ENCODE data around the gene GIPC2.

Gene GIPC2

DNA sequence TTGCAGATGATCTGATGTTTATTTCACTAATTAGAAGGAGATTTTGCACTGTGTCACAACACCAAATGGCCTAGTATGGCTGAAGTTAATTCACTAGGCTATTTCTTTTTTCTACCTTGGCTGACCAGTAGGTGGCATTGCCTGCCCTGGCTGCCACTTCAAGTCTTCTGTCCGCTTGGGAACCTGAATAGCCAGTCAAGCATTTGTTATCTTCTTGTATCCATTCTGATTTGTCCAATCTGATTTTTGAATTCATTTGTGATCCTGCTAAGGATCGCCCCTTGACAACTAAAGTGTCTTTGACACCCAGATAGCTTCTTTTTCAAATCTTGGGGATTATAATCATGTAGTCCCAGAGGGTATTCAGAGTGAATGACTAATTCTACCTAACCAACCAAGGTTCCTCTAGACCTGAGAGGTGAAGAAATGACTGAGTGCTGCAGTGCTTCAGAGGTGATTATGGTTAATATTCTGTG lies 99.4 kb downstream of the GIPC2 start:
- no peak for DNase-seq (ENCODE audit: low read depth in 2 of 2)

DNA sequence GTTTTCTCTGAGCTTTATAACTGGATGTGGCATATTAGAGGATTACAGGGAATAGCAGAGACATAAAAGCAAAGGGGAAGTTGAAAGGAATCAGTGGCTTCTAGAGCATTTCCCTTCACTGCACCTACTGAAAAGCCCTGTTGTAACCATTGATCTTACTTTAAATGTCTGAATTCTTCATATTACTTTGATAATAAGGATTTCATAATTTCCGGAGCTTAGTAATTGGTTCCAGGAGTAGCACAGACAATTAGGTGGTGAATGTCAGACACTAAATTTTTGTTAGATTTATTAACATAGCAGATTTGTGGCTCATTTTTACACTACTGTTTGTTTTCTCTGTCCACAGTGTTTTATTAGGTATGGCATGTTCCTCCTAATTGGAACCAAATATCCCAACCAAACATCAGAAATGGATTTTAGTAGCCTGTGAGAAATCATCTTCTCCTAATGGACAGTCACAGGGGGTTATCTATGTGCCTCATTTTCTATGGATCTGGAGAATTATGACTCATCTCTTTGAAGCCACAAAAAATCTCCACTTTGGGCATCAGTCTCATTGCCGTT lies 100.5 kb downstream of the GIPC2 start:
- DNase-seq (ENCODE audit: low read depth in 2 of 2) = no peak

DNA sequence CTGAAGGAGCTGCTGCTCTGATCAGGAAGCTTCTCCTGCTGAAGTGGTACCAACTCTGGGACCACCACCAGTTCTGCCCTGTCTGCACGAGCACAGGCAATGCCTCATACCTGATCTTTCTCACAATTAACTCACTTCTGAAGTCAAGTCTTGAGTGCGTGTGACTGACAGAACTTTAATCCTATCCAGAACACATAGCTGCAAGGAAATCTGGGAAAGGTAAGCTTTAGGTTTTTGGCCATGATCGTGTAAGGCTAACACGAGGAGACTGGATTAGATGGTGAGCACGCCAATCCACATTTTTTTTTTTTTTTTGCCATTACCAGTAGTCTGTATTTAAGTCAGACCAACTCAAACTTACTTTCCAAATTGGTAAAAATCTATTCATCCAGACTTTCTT lies 101.3 kb downstream of the GIPC2 start:
- no peak for DNase-seq (ENCODE audit: low read depth in 2 of 2)

DNA sequence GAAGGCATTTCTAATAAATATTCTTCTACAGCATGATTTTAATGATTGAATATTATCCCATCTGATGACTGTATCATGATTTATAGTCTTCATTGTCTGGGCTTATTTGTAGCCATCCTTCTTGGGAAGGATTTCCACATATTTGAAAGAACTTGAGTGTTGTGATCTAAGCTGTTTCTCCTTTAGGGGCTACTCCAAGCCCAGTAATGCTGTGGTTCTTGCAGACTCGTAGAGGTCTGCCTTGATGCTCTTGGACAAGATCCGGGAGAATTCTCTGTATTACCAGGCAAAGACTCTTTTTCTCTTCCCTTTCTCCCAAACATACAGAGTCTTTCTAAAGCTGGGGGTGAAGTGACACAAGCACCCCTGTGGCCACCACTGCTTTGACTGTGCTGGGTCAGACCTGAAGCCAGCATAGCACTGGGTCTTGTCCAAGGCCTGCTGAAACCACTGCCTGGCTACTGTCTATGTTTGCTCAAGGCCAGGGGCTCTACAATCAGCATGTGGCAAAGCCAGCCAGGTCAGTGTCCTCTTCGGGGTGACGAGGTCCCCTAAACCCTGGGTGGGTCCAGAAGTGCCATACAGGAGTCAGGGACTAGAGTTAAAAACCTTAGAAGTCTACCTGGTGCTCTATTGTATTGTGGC lies 107.4 kb downstream of the GIPC2 start:
- DNase-seq (ENCODE audit: low read depth in 2 of 2) = no peak

DNA sequence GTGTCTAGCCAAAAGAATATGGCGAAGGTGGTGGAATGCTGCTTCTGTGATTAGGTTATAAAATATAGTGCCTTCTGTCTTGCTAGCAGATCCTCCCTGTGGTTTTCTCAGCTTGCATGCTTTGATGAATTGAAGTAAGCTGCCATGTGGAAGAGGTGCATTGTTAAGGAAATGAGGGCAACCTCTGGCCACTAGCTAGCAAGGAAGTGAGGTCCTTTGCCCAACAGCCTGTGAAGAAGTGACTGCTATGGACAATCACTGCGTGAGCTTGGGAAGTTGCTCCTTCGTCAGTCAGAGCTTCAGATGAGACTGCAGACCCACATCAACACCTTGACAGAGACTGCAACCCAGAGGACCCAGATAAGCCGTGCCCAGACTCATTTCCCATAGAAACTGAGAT lies 109.4 kb downstream of the GIPC2 start:
- no peak for DNase-seq (ENCODE audit: low read depth in 2 of 2)

DNA sequence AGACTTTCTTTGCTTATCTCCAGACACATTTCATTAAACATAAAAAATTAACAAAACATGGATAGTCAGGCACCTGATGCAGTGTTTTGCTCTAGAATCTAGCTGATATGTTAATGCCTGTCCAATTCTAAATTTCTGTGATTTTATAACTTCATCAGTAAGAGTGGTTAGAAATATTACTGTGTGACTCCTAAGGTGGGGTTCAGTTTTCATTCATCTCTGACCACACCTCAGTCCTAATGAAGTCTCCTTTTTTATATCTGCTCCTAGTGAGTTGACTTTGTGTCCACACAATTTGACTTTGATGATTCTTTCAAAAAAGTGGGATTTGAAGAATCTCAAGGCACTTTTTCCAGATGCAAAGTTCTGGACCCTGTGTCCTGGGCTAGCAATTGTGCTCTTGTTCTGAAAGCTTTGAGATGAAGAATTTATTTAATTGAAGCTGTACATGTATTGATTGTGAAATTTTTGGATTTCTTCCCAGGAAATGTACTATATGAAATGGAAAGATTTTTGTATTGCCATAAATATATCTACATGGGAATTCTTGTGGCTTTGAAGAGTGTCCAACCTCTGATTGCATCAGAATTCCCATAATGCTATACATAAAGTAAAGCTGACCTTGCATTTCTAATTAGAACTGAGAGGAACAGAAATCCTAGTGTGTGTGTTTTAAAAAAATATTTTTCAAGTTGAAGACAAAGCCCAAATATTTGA lies 111.2 kb downstream of the GIPC2 start:
- no peak for DNase-seq (ENCODE audit: low read depth in 2 of 2)

DNA sequence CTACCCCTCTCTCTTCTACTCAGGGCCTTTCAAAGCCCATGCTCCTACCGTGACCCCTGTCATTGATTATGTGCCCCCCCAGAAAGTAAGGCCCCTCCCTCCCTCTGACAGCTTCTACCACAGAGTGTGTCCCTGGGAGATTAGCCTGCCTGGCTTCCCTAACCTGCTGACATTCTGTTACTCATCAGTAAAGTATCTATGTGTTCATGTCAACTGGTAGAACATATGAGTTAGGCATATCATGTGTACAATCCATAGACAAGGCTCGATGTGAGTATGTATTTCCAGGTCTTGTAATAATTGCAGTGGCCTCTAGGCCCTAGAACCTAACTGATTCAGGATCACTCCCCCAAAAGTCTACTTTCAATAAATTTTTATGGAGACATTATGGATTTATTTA lies 120.0 kb downstream of the GIPC2 start:
- DNase-seq (ENCODE audit: low read depth in 2 of 2) = no peak

DNA sequence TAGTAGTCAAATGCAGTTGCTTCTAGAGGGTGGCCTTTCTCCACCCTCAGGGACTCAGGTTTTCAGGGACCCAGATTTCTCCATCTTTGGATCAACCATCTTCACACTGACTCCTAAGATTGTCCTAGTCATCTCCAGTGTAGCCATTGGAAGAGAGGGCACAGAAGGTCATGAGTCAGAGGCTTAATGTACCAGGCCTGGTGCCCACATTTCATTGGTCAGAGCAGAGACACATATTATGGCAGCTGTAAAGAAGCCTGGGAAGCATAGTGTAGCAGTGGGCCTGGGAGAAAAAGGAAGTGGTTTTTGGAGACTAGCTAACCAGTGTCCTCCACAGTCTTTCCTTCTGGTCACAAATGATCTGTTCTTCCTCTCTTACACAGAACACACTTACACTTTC lies 122.5 kb downstream of the GIPC2 start:
- no peak for DNase-seq (ENCODE audit: low read depth in 2 of 2)

DNA sequence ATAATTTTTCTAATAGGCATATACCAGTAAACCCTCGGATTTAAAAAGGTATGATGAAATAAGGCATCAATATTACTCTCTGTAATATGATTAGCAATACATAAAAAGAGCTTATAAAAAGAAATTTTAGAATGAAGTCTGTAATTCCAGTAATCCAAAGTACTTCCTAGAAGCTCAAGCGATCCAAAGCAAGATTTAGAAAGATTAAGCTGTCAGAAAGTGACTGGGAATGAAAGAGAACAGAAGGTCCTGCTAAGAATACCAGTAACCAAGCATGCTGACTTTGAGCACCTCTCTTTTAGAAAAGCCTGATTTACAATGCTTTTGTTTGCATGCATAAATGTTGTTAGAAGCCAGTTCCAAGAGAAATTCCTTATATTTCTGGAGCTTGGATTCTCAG lies 125.1 kb downstream of the GIPC2 start:
- DNase-seq (ENCODE audit: low read depth in 2 of 2) = no peak

DNA sequence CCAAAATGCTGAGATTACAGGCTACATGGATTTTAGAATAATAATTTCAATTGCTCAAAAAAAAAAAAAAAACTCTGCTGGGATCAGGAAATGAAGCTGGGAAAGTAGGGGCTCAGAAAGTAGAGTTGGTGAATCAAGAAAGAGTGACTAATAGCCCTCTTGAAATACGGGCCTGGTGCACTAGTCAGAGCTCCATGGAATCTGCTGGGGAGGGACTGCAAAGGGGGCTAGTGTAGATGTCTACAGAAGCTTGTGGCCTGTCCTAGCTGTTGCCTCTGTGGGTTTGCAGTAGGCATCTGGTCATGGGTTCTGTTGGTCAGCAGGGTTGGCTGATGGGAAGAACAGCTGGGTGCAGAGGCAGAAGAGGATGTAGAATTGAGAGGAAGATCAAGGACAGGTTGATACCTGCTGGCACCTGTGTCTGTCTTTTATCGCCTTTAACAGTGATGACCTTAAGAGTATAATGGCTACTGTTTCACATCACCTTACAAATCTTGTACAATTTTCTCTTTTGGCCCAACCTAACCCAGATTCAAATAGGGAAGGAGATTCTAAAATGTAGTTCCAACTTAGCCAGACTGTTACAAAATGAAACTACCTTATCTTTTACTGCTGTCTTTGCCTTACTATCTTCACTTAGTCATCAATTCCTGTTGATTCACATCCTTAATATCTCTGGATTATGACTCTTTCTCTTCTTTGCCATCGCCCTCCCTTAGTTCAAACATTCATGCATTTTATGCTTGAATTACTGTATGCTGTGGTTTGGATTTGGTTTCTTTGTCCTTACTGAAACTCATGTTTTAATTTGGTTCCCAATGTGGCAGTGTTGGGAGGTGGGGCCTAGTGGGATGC lies 126.2 kb downstream of the GIPC2 start:
- no peak for DNase-seq (ENCODE audit: low read depth in 2 of 2)

DNA sequence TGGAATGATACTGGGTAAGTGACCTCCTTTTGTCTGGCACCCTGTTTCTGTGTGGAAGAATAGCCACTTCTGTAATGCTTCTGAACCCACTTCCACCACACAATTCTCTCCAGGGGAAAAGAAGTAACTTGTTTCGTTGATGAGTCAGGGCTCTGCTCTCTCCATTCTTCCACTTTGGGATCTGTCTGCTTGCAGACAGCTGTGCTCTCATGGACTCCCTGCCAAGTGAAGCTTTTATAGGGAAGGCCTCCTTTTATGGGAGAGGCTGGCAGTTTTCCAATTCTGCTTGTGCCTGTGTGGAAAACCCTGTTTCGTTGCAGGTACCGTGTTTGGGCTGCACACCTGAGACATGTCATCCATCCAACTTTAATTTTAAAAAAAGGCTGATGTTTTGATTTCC lies 130.7 kb downstream of the GIPC2 start:
- DNase-seq (ENCODE audit: low read depth in 2 of 2) = no peak

DNA sequence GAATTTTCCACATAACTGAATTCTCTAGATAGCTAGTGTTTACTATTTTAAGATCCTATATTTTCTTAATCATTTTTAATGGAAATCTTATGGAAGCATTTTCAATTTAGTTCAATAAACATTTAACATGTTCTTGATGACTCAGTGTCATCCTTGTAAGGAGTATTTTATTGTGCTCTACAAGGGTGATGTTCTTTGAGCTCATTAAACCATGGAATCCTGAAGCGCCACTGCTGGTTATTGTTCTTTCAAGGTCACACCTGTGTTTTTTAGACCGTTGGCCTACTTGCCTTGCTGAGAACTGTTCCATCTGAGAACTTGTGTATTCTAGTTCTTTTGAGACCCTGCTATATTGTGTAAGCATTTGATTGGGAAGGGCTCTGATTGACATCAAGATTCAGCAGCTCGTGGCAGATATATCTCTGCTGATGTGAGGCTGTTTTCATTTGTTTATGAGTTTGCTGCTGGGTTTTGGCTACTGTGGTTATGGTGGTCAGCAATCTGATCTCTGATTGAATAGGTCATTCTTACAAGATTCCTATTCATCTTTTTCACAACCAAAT lies 132.0 kb downstream of the GIPC2 start:
- DNase-seq (ENCODE audit: low read depth in 2 of 2) = no peak

DNA sequence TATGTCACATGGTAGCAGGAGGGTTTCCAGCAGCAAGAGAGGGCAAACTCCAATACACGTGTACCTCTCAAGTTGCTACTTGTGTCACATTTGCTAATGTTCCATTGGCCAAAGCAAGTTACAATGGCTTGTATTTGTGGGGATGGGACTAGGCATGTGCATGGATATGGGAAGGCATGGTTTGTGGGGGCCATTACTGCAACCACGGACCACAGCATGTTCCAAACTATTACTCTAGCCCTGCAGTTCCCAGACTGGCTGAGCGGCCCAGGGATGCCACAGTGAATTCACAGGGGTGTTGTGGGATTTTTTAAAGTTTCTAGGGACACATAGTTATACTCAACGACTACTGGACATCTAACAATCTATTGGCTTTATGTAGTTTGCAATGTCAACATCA lies 133.1 kb downstream of the GIPC2 start:
- DNase-seq (ENCODE audit: low read depth in 2 of 2) = no peak

DNA sequence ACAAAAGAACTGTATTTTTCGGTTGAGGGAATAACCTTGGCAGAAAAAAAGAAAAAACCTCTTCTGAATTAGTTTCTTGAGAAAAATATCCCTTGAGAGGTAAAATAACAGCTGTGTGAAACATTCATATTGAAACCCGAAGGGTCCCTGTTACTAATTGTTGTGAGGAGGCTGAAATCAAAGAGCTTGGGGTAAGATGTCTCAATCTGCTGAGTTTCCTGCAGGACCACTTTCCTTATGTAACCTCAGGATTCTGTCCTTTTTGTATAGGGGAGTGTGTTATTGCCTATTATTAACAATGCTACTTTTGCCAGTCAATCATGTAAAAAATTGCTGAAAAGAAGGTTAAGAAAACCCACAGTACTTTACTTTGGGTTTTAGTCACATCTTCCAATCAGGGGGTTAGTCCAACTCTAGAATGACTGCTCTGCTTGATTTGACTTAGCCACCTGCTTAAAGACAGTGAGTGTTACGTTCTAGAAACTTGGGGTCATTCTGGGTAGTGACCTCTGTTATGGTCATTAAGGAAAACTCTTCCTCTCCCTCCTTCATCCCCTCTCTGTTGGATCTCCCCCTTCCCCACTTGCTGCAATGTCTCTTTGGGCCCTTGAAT lies 138.8 kb downstream of the GIPC2 start:
- no peak for DNase-seq (ENCODE audit: low read depth in 2 of 2)

Data from activated CD8-positive, alpha-beta memory T cell treated with anti-CD3 and anti-CD28 coated beads for 4 hours (primary cell).